ENCODE data around the gene ARMC12. TPM values are rescaled to one million over a fixed set of nuclear protein-coding genes. Genes with fewer than 3 reads are reported as not detected.

Gene ARMC12
- total RNA-seq, 2 experiments from 2014 or later, result 1.9 to 2.8 TPM

DNA sequence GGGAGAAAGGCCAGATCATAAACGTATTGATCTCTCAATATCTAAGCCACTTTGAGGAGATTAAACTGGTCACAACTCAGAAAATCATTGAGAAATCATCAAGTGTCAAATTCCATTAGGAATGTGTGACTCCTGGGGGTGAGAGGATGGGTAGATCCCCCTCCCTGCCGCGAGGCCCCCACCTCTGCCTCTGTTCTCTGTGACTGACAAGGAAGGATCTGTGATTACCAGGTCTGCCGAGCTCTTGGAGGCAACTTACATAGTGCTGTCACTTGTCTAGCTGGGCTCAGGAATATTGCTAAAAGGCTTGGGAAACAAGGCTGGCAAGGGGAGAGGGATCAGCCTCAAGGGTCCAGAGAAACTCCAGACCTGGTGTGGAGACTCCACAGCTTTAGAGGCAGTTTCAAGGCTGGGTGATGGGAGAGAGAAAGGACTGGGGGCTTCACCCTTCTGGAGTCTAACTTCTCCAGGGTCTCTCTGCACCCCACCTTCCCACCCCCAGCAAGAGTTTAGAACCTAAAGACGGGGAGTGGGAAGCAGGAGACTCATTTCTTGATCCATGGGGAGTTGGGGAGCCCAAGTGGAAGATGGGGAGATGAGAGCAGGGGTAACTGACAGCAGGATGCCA lies 11.6 kb upstream of the ARMC12 start:
- no peaks in the 10 kb centered on the region for H3K27me3 Mint-ChIP-seq
- peak overlapping the region; percentile 87 for H3K27ac Mint-ChIP-seq
- ATAC-seq (ENCODE audit: poor library complexity) (no peak), DNase-seq (no peak)
- TF ChIP-seq, protein P1, sequence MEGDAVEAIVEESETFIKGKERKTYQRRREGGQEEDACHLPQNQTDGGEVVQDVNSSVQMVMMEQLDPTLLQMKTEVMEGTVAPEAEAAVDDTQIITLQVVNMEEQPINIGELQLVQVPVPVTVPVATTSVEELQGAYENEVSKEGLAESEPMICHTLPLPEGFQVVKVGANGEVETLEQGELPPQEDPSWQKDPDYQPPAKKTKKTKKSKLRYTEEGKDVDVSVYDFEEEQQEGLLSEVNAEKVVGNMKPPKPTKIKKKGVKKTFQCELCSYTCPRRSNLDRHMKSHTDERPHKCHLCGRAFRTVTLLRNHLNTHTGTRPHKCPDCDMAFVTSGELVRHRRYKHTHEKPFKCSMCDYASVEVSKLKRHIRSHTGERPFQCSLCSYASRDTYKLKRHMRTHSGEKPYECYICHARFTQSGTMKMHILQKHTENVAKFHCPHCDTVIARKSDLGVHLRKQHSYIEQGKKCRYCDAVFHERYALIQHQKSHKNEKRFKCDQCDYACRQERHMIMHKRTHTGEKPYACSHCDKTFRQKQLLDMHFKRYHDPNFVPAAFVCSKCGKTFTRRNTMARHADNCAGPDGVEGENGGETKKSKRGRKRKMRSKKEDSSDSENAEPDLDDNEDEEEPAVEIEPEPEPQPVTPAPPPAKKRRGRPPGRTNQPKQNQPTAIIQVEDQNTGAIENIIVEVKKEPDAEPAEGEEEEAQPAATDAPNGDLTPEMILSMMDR (IDR thresholded peaks at IDR 0.05), result no peak
- peak overlapping the region; percentile 74 to 75 for H3K27ac ChIP-seq (ENCODE audit: low read depth in 1 of 2, low read length in 2 of 2)
- ChIA-PET CTCF (interaction anchor here (1.2 to 5.8 kb wide), 2 partner anchors 11 to 101 kb away, joined by 4 to 24 read pairs; partner anchors contain the start of gene ARMC12), POLR2A (interaction anchor here (0.8 to 1.6 kb wide), 5 partner anchors 11 to 124 kb away, joined by 3 to 8 read pairs (median 4); no protein-coding TSS in a partner anchor)
- H3K4me1 Mint-ChIP-seq (ENCODE audit: low read depth), result peaks cover 85% of the 10 kb centered on the region
- H3K4me3 ChIP-seq (ENCODE audit: low read length), result no peak overlapping the region
- H3K4me3 Mint-ChIP-seq, result peak overlapping the region; percentile 63
- H3K9me3 ChIP-seq (ENCODE audit: control insufficient read depth in 1 of 2, insufficient read depth in 1 of 2, low read length in 2 of 2), result no peaks in the 10 kb centered on the region
- no peaks in the 10 kb centered on the region for H3K9me3 Mint-ChIP-seq
- no peaks in the 10 kb centered on the region for H3K36me3 Mint-ChIP-seq (ENCODE audit: low read depth)
- H3K36me3 ChIP-seq (ENCODE audit: insufficient read depth, low read length), result no peaks in the 10 kb centered on the region
- H3K27me3 ChIP-seq (ENCODE audit: control insufficient read depth in 1 of 2, insufficient read depth in 2 of 2, low read length in 2 of 2), result no peaks in the 10 kb centered on the region
- intact Hi-C loops (cut with DNase I, micrococcal nuclease), result loop anchor here in 1 of 2 experiments (5.0 kb wide), 1 partner anchor 1792 kb away; no protein-coding TSS in a partner anchor
- H3K4me1 ChIP-seq (ENCODE audit: insufficient read depth, low read length), result peaks cover 79% of the 10 kb centered on the region

DNA sequence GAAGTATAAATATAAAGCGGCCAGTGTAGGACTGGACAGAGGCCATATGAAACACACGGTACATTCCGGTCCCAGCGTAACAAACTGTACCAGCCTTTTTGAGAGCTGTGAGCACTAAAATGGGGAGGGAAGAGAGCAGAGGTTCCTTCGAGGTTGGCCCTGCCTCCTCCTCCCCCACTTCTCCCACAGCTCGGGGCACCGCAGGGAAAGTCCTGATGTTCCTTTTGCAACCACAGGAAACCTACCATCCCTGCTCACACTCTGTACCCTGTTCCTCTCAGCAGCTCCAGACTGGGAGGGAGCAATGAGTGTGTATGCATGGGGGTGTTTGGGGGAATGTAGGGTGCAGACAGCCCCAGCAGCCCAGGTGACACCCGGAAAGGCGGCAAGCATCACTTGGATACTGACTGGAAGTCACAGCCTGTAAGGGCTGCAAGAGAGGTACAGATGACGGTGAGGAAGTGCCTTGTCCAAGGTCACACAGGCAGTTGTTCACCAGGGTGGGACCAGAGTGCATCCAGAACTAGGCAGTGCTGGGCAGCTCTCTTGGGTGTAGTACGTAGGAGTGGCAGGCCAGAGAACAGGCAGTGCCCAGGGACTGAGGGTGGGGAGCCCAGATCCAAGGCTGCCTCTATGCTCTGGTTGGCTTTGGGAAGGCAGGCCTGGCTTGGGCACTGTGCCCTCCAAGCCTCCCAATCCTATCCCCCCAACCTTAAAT lies 11.0 kb upstream of the ARMC12 start:
- intact Hi-C loops (cut with DNase I, micrococcal nuclease), result loop anchor here (2.0 to 5.0 kb wide), 3 partner anchors 13 to 1791 kb away; no protein-coding TSS in a partner anchor
- ATAC-seq (ENCODE audit: poor library complexity) (no peak), DNase-seq (peak in 5 of 14 experiments; percentile 5 to 66 (median 42))
- Histone ChIP-seq H3K4me3 (ENCODE audit: low read length) (no peak overlapping the region), H3K27me3 (ENCODE audit: control insufficient read depth in 1 of 2, insufficient read depth in 2 of 2, low read length in 2 of 2) (no peaks in the 10 kb centered on the region), H3K36me3 (ENCODE audit: insufficient read depth, low read length) (no peaks in the 10 kb centered on the region), H3K27ac (ENCODE audit: low read depth in 1 of 2, low read length in 2 of 2) (peak overlapping the region; percentile 74 to 75), H3K4me1 (ENCODE audit: insufficient read depth, low read length) (peaks cover 79% of the 10 kb centered on the region), H3K9me3 (ENCODE audit: control insufficient read depth in 1 of 2, insufficient read depth in 1 of 2, low read length in 2 of 2) (no peaks in the 10 kb centered on the region)
- H3K9me3 Mint-ChIP-seq, result no peaks in the 10 kb centered on the region
- H3K4me1 Mint-ChIP-seq (ENCODE audit: low read depth), result peaks cover 86% of the 10 kb centered on the region
- ChIA-PET POLR2A (interaction anchor here (0.8 to 1.6 kb wide), 4 partner anchors 58 to 125 kb away, joined by 3 to 8 read pairs (median 6); no protein-coding TSS in a partner anchor), CTCF (interaction anchor here (1.2 to 5.8 kb wide), 2 partner anchors 11 to 102 kb away, joined by 4 to 24 read pairs; partner anchors contain the start of gene ARMC12)
- TF ChIP-seq, protein P1 (IDR thresholded peaks at IDR 0.05), result no peak
- peak overlapping the region; percentile 81 for H3K4me3 Mint-ChIP-seq
- peak overlapping the region; percentile 87 for H3K27ac Mint-ChIP-seq
- no peaks in the 10 kb centered on the region for H3K27me3 Mint-ChIP-seq
- H3K36me3 Mint-ChIP-seq (ENCODE audit: low read depth), result no peaks in the 10 kb centered on the region

DNA sequence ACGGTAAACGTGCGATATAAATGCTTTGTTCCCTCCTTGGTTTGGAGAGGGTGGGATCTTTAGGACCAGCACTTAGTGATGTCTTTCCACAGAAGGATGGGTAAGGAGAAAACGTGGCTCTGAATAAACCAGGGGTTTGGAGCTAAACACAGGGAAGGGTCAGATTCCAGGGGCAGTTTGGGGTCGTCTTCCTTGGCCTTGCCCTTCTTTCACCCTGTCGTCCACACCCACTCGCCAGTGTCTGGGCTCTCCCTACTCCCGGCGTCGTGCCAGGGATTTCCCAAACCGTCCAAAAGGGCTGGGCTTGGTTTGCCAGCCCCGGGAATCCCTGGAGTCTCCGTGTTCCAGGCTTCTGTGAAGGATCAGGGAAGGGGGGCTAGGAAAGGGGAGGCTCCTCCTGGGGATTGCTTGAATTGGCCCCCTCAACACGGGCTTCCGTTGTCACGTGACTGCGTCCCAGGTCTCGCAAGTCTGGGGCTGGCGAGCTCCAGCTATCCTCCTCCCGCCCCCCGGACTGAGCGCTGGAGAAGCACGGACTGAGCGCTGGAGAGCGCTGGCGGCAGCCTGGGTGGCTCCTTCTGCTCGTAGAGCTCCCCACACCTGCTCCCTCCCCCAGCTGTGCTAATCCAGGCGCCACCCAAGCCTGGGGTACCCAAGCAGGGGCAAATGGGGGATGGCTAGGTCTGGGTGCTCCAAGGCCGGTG lies 9.4 kb upstream of the ARMC12 start:
- Histone ChIP-seq H3K27ac (ENCODE audit: low read depth in 1 of 2, low read length in 2 of 2) (peak overlapping the region; percentile 74 to 75), H3K9me3 (ENCODE audit: control insufficient read depth in 1 of 2, insufficient read depth in 1 of 2, low read length in 2 of 2) (no peaks in the 10 kb centered on the region), H3K4me1 (ENCODE audit: insufficient read depth, low read length) (peaks cover 90% of the 10 kb centered on the region), H3K27me3 (ENCODE audit: control insufficient read depth in 1 of 2, insufficient read depth in 2 of 2, low read length in 2 of 2) (no peaks in the 10 kb centered on the region), H3K4me3 (ENCODE audit: low read length) (peak overlapping the region; percentile 58), H3K36me3 (ENCODE audit: insufficient read depth, low read length) (no peaks in the 10 kb centered on the region)
- TF ChIP-seq, protein P1 (IDR thresholded peaks at IDR 0.05), result no peak
- Mint-ChIP-seq H3K36me3 (ENCODE audit: low read depth) (no peaks in the 10 kb centered on the region), H3K27ac (peak overlapping the region; percentile 87), H3K9me3 (no peaks in the 10 kb centered on the region), H3K4me1 (ENCODE audit: low read depth) (peaks cover 93% of the 10 kb centered on the region), H3K4me3 (peak overlapping the region; percentile 81), H3K27me3 (no peaks in the 10 kb centered on the region)
- intact Hi-C loops (cut with DNase I, micrococcal nuclease), result loop anchor here (2.0 to 5.0 kb wide), 3 partner anchors 15 to 1790 kb away; no protein-coding TSS in a partner anchor
- POLR2A ChIA-PET, result interaction anchor here (0.6 to 8.0 kb wide), 18 partner anchors 8 to 423 kb away, joined by 3 to 96 read pairs (median 5); partner anchors contain the start of gene FKBP5
- ATAC-seq (ENCODE audit: poor library complexity) (peak; percentile 4), DNase-seq (no peak)
- CTCF ChIA-PET, result interaction anchor here (0.8 to 5.8 kb wide), 13 partner anchors 9 to 141 kb away, joined by 3 to 24 read pairs (median 4); partner anchors contain the start of gene ARMC12

Data from CD4-positive, alpha-beta T cell (primary cell).